GM12872 (cell line): ENCODE measurements around the gene STAG1.

Experiments
- TF ChIP-seq, protein P1 (sequence below): IDR thresholded peaks from 3 replicates; pipeline ENCODE4 v1.5.1; 2011; ENCODE audit warnings: low read depth, mild to moderate bottlenecking, low read length, moderate library complexity; ENCODE audit not compliant: insufficient read depth

The STAG1 gene

DNA sequence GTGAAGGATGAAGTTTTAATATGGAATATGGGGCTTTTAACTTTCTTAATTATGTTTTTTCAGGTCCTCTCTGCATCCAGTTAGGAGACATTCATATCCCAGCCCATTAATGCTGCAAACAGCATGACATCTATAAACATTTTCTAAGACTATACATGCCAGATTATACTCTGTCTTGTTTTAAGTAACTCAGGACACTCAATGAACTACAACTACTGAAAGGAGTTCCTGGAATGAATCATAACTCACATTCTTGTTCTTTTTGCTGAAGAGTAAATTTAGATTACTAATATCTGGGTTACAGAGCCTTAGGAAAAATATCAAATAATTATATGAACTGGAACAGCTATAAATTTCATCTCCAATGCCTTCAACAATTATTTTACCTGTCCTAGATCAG lies 167.4 kb downstream of the STAG1 start:
- TF ChIP-seq, protein P1, sequence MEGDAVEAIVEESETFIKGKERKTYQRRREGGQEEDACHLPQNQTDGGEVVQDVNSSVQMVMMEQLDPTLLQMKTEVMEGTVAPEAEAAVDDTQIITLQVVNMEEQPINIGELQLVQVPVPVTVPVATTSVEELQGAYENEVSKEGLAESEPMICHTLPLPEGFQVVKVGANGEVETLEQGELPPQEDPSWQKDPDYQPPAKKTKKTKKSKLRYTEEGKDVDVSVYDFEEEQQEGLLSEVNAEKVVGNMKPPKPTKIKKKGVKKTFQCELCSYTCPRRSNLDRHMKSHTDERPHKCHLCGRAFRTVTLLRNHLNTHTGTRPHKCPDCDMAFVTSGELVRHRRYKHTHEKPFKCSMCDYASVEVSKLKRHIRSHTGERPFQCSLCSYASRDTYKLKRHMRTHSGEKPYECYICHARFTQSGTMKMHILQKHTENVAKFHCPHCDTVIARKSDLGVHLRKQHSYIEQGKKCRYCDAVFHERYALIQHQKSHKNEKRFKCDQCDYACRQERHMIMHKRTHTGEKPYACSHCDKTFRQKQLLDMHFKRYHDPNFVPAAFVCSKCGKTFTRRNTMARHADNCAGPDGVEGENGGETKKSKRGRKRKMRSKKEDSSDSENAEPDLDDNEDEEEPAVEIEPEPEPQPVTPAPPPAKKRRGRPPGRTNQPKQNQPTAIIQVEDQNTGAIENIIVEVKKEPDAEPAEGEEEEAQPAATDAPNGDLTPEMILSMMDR: no peak

DNA sequence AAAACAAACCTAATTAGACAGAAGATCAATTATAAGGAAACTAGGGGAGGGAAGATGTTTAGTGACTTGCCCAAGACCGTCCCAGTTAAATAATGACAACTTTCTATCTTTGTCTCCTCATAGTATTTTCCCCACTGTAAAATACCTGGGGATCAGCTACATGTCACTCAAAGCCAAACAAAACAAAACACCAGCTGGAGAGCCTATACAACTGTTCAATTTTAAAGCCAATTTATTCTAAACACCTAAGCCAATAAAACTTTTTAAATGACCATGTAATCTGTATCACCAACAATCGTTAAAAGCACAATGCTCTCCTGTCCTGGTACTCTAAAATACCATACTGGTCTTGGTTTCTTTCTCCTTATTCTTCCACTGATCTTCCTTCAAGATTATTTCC lies 168.4 kb downstream of the STAG1 start:
- TF ChIP-seq, protein P1: no peak

DNA sequence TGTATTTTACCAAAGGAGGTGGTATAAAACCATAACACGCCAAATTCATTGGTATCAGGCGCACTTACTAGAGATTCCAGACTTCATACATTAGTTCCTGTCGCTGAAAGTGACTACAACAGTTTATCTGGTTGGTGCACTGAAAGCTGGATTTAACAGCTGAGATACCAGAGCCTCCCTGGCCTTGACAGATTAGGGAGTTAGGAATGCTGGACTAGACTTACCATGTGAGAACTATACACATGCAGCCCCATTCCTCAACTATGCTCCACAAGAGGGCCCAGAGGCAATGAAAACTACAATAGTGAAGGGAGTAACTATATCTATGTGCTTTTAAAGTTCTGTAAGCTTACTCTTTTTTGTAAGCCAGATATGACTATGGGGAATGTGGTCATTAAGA lies 174.4 kb downstream of the STAG1 start:
- TF ChIP-seq, protein P1: no peak

DNA sequence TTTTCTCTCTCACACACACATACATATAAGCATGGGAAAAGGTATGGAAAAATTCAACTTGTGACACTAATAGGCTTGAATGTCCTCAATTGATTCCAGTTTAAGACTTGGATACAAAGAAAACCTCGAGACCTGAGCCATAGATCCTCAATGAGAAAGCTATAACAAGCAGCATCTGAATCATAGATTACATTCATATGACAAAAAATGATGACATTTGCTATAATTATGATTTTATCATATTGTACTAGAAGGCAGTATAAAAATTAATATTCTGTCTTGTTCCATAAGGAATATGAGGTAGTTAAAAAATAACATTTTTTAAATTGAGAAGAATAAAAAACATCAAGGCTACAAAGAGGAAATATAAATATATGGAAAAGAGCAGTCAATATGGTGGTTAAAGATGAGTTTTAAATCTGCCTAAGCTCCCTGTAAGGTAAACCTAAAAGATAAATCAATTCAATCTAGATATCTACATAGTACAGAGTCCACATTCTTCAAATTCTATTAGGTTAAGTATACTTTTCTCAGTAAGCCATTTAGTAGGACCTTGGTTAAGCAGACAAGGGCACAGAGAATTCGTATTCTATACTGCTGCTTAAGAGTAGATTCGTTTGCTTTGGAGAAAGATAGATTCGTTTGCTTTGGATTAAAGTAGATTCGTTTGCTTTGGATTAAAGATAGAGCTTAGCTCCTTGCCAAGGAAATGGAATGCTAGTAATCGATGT lies 175.7 kb downstream of the STAG1 start:
- TF ChIP-seq, protein P1: no peak

DNA sequence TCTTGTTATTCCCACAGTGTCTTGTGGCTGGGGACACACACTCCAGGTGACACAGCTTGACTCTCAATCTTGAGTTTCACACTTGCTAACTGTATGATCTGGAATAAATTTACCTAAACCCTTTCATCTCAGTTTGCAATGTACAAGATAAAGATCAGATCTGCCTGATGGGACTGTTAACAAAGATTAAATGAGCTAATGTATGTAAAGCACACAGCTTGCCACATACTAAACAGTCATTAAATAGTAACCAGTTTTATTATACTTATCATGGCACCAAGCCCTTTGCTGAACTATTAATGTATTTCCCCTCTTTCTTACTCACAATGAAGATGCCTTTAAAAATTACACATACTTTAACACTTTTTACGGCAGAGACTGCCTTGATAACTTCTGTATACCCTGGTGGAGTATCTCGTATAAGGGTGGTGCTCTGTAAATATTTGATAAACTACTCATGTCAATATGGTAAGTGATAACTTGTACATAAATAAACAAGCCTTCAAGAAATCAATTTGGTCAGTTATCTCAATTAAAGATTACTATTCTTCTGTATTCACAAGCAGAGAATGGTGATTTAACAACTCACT lies 184.5 kb downstream of the STAG1 start:
- TF ChIP-seq, protein P1: no peak

DNA sequence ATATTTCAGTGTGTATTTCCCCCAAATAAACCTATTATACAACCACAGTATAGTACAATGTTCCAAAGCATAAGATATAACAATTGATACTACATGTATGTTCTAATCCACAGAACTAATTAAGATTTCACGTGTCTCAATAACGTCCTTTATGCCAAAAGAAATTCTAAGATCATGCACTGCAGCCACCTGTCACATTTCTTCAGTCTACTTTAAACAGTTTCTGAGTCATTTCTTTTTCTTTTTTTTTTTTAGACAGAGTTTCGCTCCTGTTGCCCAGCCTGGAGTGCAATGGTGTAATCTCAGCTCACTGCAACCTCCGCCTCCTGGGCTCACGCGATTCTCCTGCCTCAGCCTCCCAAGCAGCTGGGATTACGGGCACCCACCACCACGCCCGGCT lies 190.2 kb downstream of the STAG1 start:
- TF ChIP-seq, protein P1: no peak

DNA sequence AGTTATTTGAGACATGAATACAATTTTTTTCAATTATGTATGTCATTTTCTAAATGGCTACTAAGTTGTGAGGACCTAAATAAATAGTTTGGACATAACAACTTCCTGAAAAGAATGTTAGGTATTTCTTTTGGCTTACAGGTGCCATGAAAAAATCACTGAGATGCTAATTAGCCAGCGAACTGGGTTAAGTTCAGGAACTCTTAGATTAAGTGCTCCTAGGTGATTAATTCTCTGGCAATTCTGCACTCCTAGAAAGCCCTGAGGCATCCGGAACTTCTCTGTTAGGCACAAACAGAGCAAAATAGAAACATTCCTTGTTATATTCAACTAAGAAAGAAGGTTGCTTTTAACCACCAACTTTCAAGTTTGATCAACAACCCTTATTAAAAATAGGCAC lies 192.3 kb downstream of the STAG1 start:
- TF ChIP-seq, protein P1: no peak
